ENCODE measurements around the gene SMAD7. TPM values are rescaled to one million over a fixed set of nuclear protein-coding genes. Genes with fewer than 3 reads are reported as not detected.
A peak's percentile ranks its signal among the peaks of the same experiment; 100 is the strongest.

Gene SMAD7
- total and polyA plus RNA-seq, 4 experiments from 2014 or later = 2.7 to 31.2 (median 17.9) TPM

- H3K27me3 Mint-ChIP-seq = no peaks in the 10 kb centered on the region
- H3K36me3 Mint-ChIP-seq = no peaks in the 10 kb centered on the region
- no peak for DNase-seq
- Histone ChIP-seq H3K4me1 (ENCODE audit: insufficient read depth, low read length) (peaks cover 24% of the 10 kb centered on the region), H3K9me3 (ENCODE audit: control insufficient read depth in 1 of 2, low read length in 2 of 2) (no peaks in the 10 kb centered on the region), H3K27me3 (ENCODE audit: insufficient read depth, low read length) (no peaks in the 10 kb centered on the region), H3K36me3 (ENCODE audit: insufficient read depth, low read length) (no peaks in the 10 kb centered on the region), H3K4me3 (ENCODE audit: low read length in 2 of 2) (no peak overlapping the region), H3K27ac (ENCODE audit: low read depth, low read length) (no peak overlapping the region)
- no peak overlapping the region for H3K27ac Mint-ChIP-seq
- ChIA-PET POLR2A (ENCODE audit: partially characterized antibody) (interaction anchor here (1.0 kb wide), 1 partner anchor 30 kb away, joined by 3 read pairs; no protein-coding TSS in a partner anchor), CTCF (ENCODE audit: partially characterized antibody) (no interaction called here)
- H3K9me3 Mint-ChIP-seq = no peaks in the 10 kb centered on the region
- intact Hi-C loops (cut with micrococcal nuclease) = no loop called here
- H3K4me3 Mint-ChIP-seq = no peak overlapping the region
- H3K4me1 Mint-ChIP-seq = peaks cover 19 to 41% (median 27%) of the 10 kb centered on the region in 4 donors
These were observed 8.8 kb upstream of the SMAD7 start for GRCh38 chr18:48959551-48959920.

GRCh38 chr18:48958951-48959350 is 8.2 kb upstream of the SMAD7 start:
- H3K9me3 Mint-ChIP-seq = no peaks in the 10 kb centered on the region
- no peaks in the 10 kb centered on the region for H3K27me3 ChIP-seq (ENCODE audit: insufficient read depth, low read length)
- no peak overlapping the region for H3K4me3 Mint-ChIP-seq
- ChIA-PET POLR2A (ENCODE audit: partially characterized antibody) (interaction anchor here (1.0 kb wide), 1 partner anchor 29 kb away, joined by 3 read pairs; no protein-coding TSS in a partner anchor), CTCF (ENCODE audit: partially characterized antibody) (no interaction called here)
- no peaks in the 10 kb centered on the region for H3K36me3 Mint-ChIP-seq
- no peaks in the 10 kb centered on the region for H3K27me3 Mint-ChIP-seq
- peaks cover 28% of the 10 kb centered on the region for H3K4me1 ChIP-seq (ENCODE audit: insufficient read depth, low read length)
- no peaks in the 10 kb centered on the region for H3K36me3 ChIP-seq (ENCODE audit: insufficient read depth, low read length)
- DNase-seq = no peak
- peak overlapping the region in 1 of 7 donors; percentile 72 for H3K27ac Mint-ChIP-seq
- peaks cover 21 to 47% (median 32%) of the 10 kb centered on the region in 4 donors for H3K4me1 Mint-ChIP-seq
- intact Hi-C loops (cut with micrococcal nuclease) = no loop called here
- no peaks in the 10 kb centered on the region for H3K9me3 ChIP-seq (ENCODE audit: control insufficient read depth in 1 of 2, low read length in 2 of 2)
- H3K4me3 ChIP-seq (ENCODE audit: low read length in 2 of 2) = no peak overlapping the region
- no peak overlapping the region for H3K27ac ChIP-seq (ENCODE audit: low read depth, low read length)

DNA sequence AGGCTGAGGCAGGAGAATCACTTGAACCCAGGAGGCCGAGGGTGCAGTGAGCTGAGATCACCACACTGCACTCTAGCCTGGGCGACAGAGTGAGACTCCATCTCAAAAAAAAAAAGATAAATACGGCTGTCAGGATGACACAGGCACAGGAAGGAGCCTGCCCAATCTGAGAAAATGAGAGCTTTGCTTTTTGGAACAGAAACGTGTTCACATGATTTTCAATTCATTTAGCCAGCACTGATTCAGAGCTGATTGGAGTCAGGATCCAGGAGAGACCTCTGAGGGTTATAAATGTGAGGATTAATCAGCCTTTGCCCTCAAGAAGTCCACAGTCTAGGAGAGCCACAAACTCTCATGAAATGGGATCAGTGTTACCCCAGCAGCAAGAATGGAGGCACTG is 6.9 kb upstream of the SMAD7 start:
- CTCF ChIA-PET (ENCODE audit: partially characterized antibody) = interaction anchor here (0.9 to 1.2 kb wide), 2 partner anchors 20 to 84 kb away, joined by 3 to 4 read pairs; no protein-coding TSS in a partner anchor
- intact Hi-C loops (cut with micrococcal nuclease) = no loop called here
- no peaks in the 10 kb centered on the region for H3K9me3 ChIP-seq (ENCODE audit: control insufficient read depth in 1 of 2, low read length in 2 of 2)

DNA sequence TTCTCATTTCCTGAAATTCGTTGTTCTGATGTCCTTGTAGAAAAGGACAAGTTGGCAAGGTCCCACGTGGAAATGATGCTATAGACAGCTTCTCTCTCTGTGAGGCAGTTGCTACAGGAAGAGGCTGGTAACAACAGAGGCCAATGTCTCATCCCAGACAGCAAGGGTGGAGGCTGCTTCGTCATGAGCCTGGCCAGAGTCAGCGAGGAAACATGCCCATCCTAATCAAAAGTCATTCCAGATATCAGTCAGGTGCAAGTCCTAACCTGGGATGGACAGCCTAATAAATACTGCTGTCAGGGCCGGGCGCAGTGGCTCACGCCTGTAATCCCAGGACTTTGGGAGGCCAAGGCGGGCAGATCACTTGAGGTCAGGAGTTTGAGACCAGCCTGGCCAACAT is 6.4 kb upstream of the SMAD7 start:
- H3K27ac Mint-ChIP-seq = peak overlapping the region in 3 of 7 donors; percentile 24 to 100 (median 66)
- intact Hi-C loops (cut with micrococcal nuclease) = no loop called here
- POLR2A ChIA-PET (ENCODE audit: partially characterized antibody) = interaction anchor here (2.2 kb wide), 1 partner anchor 143 kb away, joined by 6 read pairs; no protein-coding TSS in a partner anchor
- H3K9me3 Mint-ChIP-seq = no peaks in the 10 kb centered on the region
- Histone ChIP-seq H3K4me1 (ENCODE audit: insufficient read depth, low read length) (peaks cover 28% of the 10 kb centered on the region), H3K4me3 (ENCODE audit: low read length in 2 of 2) (no peak overlapping the region), H3K27ac (ENCODE audit: low read depth, low read length) (no peak overlapping the region), H3K36me3 (ENCODE audit: insufficient read depth, low read length) (no peaks in the 10 kb centered on the region), H3K27me3 (ENCODE audit: insufficient read depth, low read length) (no peaks in the 10 kb centered on the region), H3K9me3 (ENCODE audit: control insufficient read depth in 1 of 2, low read length in 2 of 2) (no peaks in the 10 kb centered on the region)
- H3K27me3 Mint-ChIP-seq = no peaks in the 10 kb centered on the region
- peaks cover 21 to 45% (median 26%) of the 10 kb centered on the region in 4 donors for H3K4me1 Mint-ChIP-seq
- CTCF ChIA-PET (ENCODE audit: partially characterized antibody) = interaction anchor here (0.9 to 2.4 kb wide), 3 partner anchors 19 to 180 kb away, joined by 3 to 7 read pairs (median 4); no protein-coding TSS in a partner anchor
- H3K36me3 Mint-ChIP-seq = peaks cover 0 to 4% of the 10 kb centered on the region in 2 donors
- DNase-seq = no peak
- no peak overlapping the region for H3K4me3 Mint-ChIP-seq

More for the DNA sequence above, 6.9 kb upstream of the SMAD7 start:
- Mint-ChIP-seq H3K27ac (peak overlapping the region in 1 of 7 donors; percentile 24), H3K4me1 (peaks cover 21 to 45% (median 27%) of the 10 kb centered on the region in 4 donors), H3K9me3 (no peaks in the 10 kb centered on the region), H3K27me3 (no peaks in the 10 kb centered on the region), H3K4me3 (no peak overlapping the region), H3K36me3 (no peaks in the 10 kb centered on the region)
- no peak overlapping the region for H3K4me3 ChIP-seq (ENCODE audit: low read length in 2 of 2)
- H3K36me3 ChIP-seq (ENCODE audit: insufficient read depth, low read length) = no peaks in the 10 kb centered on the region
- H3K27me3 ChIP-seq (ENCODE audit: insufficient read depth, low read length) = no peaks in the 10 kb centered on the region
- no peak for DNase-seq
- H3K4me1 ChIP-seq (ENCODE audit: insufficient read depth, low read length) = peaks cover 28% of the 10 kb centered on the region
- no peak overlapping the region for H3K27ac ChIP-seq (ENCODE audit: low read depth, low read length)
- POLR2A ChIA-PET (ENCODE audit: partially characterized antibody) = no interaction called here

GRCh38 chr18:48956356-48956755 is 5.6 kb upstream of the SMAD7 start:
- ChIA-PET CTCF (ENCODE audit: partially characterized antibody) (interaction anchor here (1.4 to 2.4 kb wide), 2 partner anchors 34 to 179 kb away, joined by 4 to 7 read pairs; no protein-coding TSS in a partner anchor), POLR2A (ENCODE audit: partially characterized antibody) (interaction anchor here (0.6 to 2.2 kb wide), 7 partner anchors 9 to 177 kb away, joined by 3 to 10 read pairs (median 4); no protein-coding TSS in a partner anchor)
- Histone ChIP-seq H3K27me3 (ENCODE audit: insufficient read depth, low read length) (no peaks in the 10 kb centered on the region), H3K9me3 (ENCODE audit: control insufficient read depth in 1 of 2, low read length in 2 of 2) (no peaks in the 10 kb centered on the region), H3K4me1 (ENCODE audit: insufficient read depth, low read length) (peaks cover 28% of the 10 kb centered on the region), H3K27ac (ENCODE audit: low read depth, low read length) (no peak overlapping the region), H3K36me3 (ENCODE audit: insufficient read depth, low read length) (no peaks in the 10 kb centered on the region), H3K4me3 (ENCODE audit: low read length in 2 of 2) (no peak overlapping the region)
- Mint-ChIP-seq H3K4me3 (no peak overlapping the region), H3K36me3 (peaks cover 0 to 6% of the 10 kb centered on the region in 2 donors), H3K27ac (peak overlapping the region; percentile 21 to 100 (median 91)), H3K4me1 (peaks cover 21 to 46% (median 25%) of the 10 kb centered on the region in 4 donors), H3K9me3 (no peaks in the 10 kb centered on the region), H3K27me3 (no peaks in the 10 kb centered on the region)
- DNase-seq = no peak
- intact Hi-C loops (cut with micrococcal nuclease) = no loop called here

- Histone ChIP-seq H3K36me3 (ENCODE audit: insufficient read depth, low read length) (no peaks in the 10 kb centered on the region), H3K9me3 (ENCODE audit: control insufficient read depth in 1 of 2, low read length in 2 of 2) (no peaks in the 10 kb centered on the region), H3K4me1 (ENCODE audit: insufficient read depth, low read length) (peaks cover 28% of the 10 kb centered on the region), H3K27ac (ENCODE audit: low read depth, low read length) (no peak overlapping the region), H3K4me3 (ENCODE audit: low read length in 2 of 2) (no peak overlapping the region), H3K27me3 (ENCODE audit: insufficient read depth, low read length) (no peaks in the 10 kb centered on the region)
- peak overlapping the region in 7 of 8 donors; percentile 9 to 70 (median 52) for H3K4me3 Mint-ChIP-seq
- peak; percentile 43 to 67 (median 51) for DNase-seq
- CTCF ChIA-PET (ENCODE audit: partially characterized antibody) = interaction anchor here (1.1 to 2.4 kb wide), 3 partner anchors 15 to 179 kb away, joined by 4 to 7 read pairs (median 6); no protein-coding TSS in a partner anchor
- H3K9me3 Mint-ChIP-seq = no peaks in the 10 kb centered on the region
- intact Hi-C loops (cut with micrococcal nuclease) = loop anchor here (2.0 kb wide), 1 partner anchor 15 kb away; no protein-coding TSS in a partner anchor
- H3K36me3 Mint-ChIP-seq = peaks cover 0 to 9% of the 10 kb centered on the region in 2 donors
- peak overlapping the region; percentile 86 to 100 (median 93) for H3K27ac Mint-ChIP-seq
- POLR2A ChIA-PET (ENCODE audit: partially characterized antibody) = interaction anchor here (0.7 to 2.2 kb wide), 7 partner anchors 8 to 177 kb away, joined by 3 to 10 read pairs (median 4); no protein-coding TSS in a partner anchor
- no peaks in the 10 kb centered on the region for H3K27me3 Mint-ChIP-seq
- H3K4me1 Mint-ChIP-seq = peaks cover 22 to 50% (median 25%) of the 10 kb centered on the region in 4 donors
These were observed 5.1 kb upstream of the SMAD7 start for GRCh38 chr18:48955830-48956261.

Measured in CD4-positive, alpha-beta memory T cell (primary cell).